HEK293T (cell line): ENCODE data around the gene MAST4.

ENCODE experiments used
- FOXM1 ChIP-seq: fragments of 450-650 bp; IDR thresholded peaks from 2 replicates; pipeline ENCODE4 v1.6.1; 2017; ENCODE audit warnings: mild to moderate bottlenecking, borderline replicate concordance
- SP1 ChIP-seq: fragments of 450-650 bp; IDR thresholded peaks from 2 replicates; pipeline ENCODE4 v1.6.1; 2017

GRCh38 chr5:67105270-67105669, 509.1 kb downstream of the MAST4 start:
- TF ChIP-seq FOXM1 (no peak), SP1 (no peak)
